Neural cell (in vitro differentiated cells): Measurements from ENCODE around the gene SUCLG2. TPM values are rescaled to one million over a fixed set of nuclear protein-coding genes. Genes with fewer than 3 reads are reported as not detected.

Source experiments
- H2AFZ ChIP-seq: fragments of 200-600, 300-800 bp; sonication (generic), shearing (Covaris generic); 2 replicates; pipeline ENCODE4 v1.6.0; 2014; ENCODE audit warnings: low read depth, mild to moderate bottlenecking, antibody characterized with exemption, low read length, moderate library complexity
- H3F3A ChIP-seq: fragments of 200-600 bp; shearing (Covaris generic); 2 replicates; pipeline ENCODE4 v1.6.1; 2016; ENCODE audit warnings: mild to moderate bottlenecking, moderate library complexity, mixed read lengths, antibody characterized with exemption, low read length; ENCODE audit not compliant: insufficient read depth, poor library complexity, severe bottlenecking
- H3K27ac ChIP-seq: fragments of 200-600, 300-800 bp; sonication (generic), shearing (Covaris generic); 2 replicates; pipeline ENCODE4 v1.5.1; 2014; ENCODE audit warnings: mild to moderate bottlenecking, low read length, moderate library complexity
- H3K27me3 ChIP-seq: fragments of 300-800, 200-600 bp; sonication (generic), shearing (Covaris generic); 2 replicates; pipeline ENCODE4 v1.6.0; 2014; ENCODE audit warnings: mild to moderate bottlenecking, low read depth, low read length, moderate library complexity; ENCODE audit not compliant: insufficient read depth
- H3K36me3 ChIP-seq: fragments of 300-800, 200-600 bp; sonication (generic), shearing (Covaris generic); 2 replicates; pipeline ENCODE4 v1.5.1; 2014; ENCODE audit warnings: mild to moderate bottlenecking, antibody characterized with exemption, low read length, moderate library complexity; ENCODE audit not compliant: insufficient read depth
- H3K4me2 ChIP-seq: fragments of 300-800, 200-600 bp; sonication (generic), shearing (Covaris generic); 2 replicates; pipeline ENCODE4 v1.6.0; 2014; ENCODE audit warnings: mild to moderate bottlenecking, low read length
- H3K4me3 ChIP-seq: fragments of 300-800, 200-600 bp; sonication (generic), shearing (Covaris generic); 2 replicates; pipeline ENCODE4 v1.5.1; 2014; ENCODE audit warnings: mild to moderate bottlenecking, low read length, moderate library complexity
- H3K79me2 ChIP-seq: fragments of 200-600 bp; shearing (Covaris generic); replicated peaks from 2 replicates; pipeline ENCODE4 v1.6.0; 2014; ENCODE audit warnings: mild to moderate bottlenecking, low read length, moderate library complexity; ENCODE audit not compliant: insufficient read depth
- H3K9ac ChIP-seq: fragments of 300-800, 200-600 bp; sonication (generic), shearing (Covaris generic); 2 replicates; pipeline ENCODE4 v1.6.1; 2016; ENCODE audit warnings: mild to moderate bottlenecking, low read length, mixed read lengths
- H3K9me2 ChIP-seq: fragments of 200-600 bp; shearing (Covaris generic); 2 replicates; pipeline ENCODE4 v1.6.1; 2016; ENCODE audit warnings: mild to moderate bottlenecking, low read length, mixed read lengths; ENCODE audit not compliant: insufficient read depth
- H3K9me3 ChIP-seq: fragments of 200-600, 300-800 bp; sonication (generic), shearing (Covaris generic); 2 replicates; pipeline ENCODE4 v1.6.1; 2016; ENCODE audit warnings: mild to moderate bottlenecking, mixed run types, low read length, moderate library complexity, mixed read lengths
- H4K20me1 ChIP-seq: fragments of 200-600 bp; shearing (Covaris generic); 2 replicates; pipeline ENCODE4 v1.6.1; 2016; ENCODE audit warnings: mild to moderate bottlenecking, mixed run types; ENCODE audit not compliant: insufficient read depth
- CTCF ChIP-seq: fragments of 450-650 bp; IDR thresholded peaks from 2 replicates; pipeline ENCODE4 v1.5.1; 2014; ENCODE audit warnings: antibody characterized with exemption, mild to moderate bottlenecking, moderate library complexity; ENCODE audit not compliant: poor library complexity, severe bottlenecking
- EP300 ChIP-seq: fragments of 450-650 bp; conservative IDR thresholded peaks from 2 replicates; pipeline ENCODE4 v1.6.1; 2014; ENCODE audit warnings: antibody characterized with exemption, mild to moderate bottlenecking, moderate library complexity; ENCODE audit not compliant: poor library complexity, severe bottlenecking
- EZH2 ChIP-seq: fragments of 200-600, 300-800 bp; shearing (Covaris generic), sonication (generic); IDR thresholded peaks from 2 replicates; pipeline ENCODE4 v1.6.1; 2014; ENCODE audit warnings: antibody characterized with exemption, low read length, borderline replicate concordance, mild to moderate bottlenecking; ENCODE audit not compliant: insufficient read depth, poor library complexity, severe bottlenecking
- MXI1 ChIP-seq: fragments of 450-650 bp; conservative IDR thresholded peaks from 2 replicates; pipeline ENCODE4 v1.6.1; 2014; ENCODE audit warnings: antibody characterized with exemption, mild to moderate bottlenecking; ENCODE audit not compliant: poor library complexity, severe bottlenecking
- POLR2AphosphoS5 ChIP-seq: IDR thresholded peaks from 2 replicates; pipeline ENCODE4 v1.6.1; 2012
- RAD21 ChIP-seq: fragments of 450-650 bp; conservative IDR thresholded peaks from 2 replicates; pipeline ENCODE4 v1.6.1; 2014; ENCODE audit warnings: antibody characterized with exemption, mild to moderate bottlenecking, moderate library complexity
- SMC3 ChIP-seq: fragments of 450-650 bp; conservative IDR thresholded peaks from 2 replicates; pipeline ENCODE4 v1.6.1; 2014; ENCODE audit warnings: antibody characterized with exemption, mild to moderate bottlenecking, moderate library complexity; ENCODE audit not compliant: poor library complexity
- TAF1 ChIP-seq: IDR thresholded peaks from 2 replicates; pipeline ENCODE4 v1.6.1; 2012; ENCODE audit warnings: low read depth
- polyA plus RNA-seq: library from polyadenylated mRNA; depleted of rRNA; stranded (reverse); fragments of >200 nt; gene quantifications from 2 replicates; pipeline ENCODE4 v1.2.3, GENCODE V29; 2014
- TF ChIP-seq, protein P1 (sequence below): IDR thresholded peaks from 2 replicates; pipeline ENCODE4 v1.6.1; 2012; ENCODE audit warnings: borderline replicate concordance

SUCLG2 gene
- polyA plus RNA-seq, 1 donor from 2014 or later = 0.15 TPM

DNA sequence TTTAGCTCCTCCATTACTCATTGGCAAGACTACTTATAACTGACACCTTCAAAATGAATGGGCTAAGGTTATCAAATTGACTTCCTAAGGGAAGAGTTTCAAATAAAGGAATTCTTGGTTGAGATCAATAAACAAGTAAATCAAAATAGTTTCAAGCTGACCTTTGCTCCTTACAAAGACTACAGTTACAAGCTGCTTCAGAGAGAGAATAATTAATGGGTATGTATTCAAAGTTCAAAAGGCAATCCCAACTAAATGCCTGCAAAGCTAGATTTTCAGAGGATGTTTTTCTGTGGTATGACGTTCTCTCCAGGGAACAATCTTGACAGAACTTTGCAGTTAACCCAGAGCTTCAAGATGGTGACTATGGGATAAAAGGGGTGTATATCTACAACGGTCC lies 153.7 kb downstream of the SUCLG2 start:
- no peak overlapping the region for H3K27ac ChIP-seq

GRCh38 chr3:67497746-67498145 lies 156.7 kb downstream of the SUCLG2 start:
- Histone ChIP-seq H3K9me2 (no peaks in the 10 kb centered on the region), H3K4me2 (no peak overlapping the region), H3K79me2 (no peaks in the 10 kb centered on the region), H3K4me3 (no peak overlapping the region), H3K9me3 (no peaks in the 10 kb centered on the region), H3K27ac (no peak overlapping the region), H2AFZ (no peak overlapping the region), H3F3A (no peaks in the 10 kb centered on the region), H3K36me3 (no peaks in the 10 kb centered on the region), H3K27me3 (no peaks in the 10 kb centered on the region), H3K9ac (no peak overlapping the region), H4K20me1 (no peaks in the 10 kb centered on the region)
- TF ChIP-seq SMC3 (no peak), TAF1 (no peak), EZH2 (no peak), MXI1 (no peak), POLR2AphosphoS5 (no peak), RAD21 (no peak), EP300 (no peak), CTCF (no peak)
- TF ChIP-seq, protein P1, sequence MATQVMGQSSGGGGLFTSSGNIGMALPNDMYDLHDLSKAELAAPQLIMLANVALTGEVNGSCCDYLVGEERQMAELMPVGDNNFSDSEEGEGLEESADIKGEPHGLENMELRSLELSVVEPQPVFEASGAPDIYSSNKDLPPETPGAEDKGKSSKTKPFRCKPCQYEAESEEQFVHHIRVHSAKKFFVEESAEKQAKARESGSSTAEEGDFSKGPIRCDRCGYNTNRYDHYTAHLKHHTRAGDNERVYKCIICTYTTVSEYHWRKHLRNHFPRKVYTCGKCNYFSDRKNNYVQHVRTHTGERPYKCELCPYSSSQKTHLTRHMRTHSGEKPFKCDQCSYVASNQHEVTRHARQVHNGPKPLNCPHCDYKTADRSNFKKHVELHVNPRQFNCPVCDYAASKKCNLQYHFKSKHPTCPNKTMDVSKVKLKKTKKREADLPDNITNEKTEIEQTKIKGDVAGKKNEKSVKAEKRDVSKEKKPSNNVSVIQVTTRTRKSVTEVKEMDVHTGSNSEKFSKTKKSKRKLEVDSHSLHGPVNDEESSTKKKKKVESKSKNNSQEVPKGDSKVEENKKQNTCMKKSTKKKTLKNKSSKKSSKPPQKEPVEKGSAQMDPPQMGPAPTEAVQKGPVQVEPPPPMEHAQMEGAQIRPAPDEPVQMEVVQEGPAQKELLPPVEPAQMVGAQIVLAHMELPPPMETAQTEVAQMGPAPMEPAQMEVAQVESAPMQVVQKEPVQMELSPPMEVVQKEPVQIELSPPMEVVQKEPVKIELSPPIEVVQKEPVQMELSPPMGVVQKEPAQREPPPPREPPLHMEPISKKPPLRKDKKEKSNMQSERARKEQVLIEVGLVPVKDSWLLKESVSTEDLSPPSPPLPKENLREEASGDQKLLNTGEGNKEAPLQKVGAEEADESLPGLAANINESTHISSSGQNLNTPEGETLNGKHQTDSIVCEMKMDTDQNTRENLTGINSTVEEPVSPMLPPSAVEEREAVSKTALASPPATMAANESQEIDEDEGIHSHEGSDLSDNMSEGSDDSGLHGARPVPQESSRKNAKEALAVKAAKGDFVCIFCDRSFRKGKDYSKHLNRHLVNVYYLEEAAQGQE = no peak

More for the DNA sequence above, 153.7 kb downstream of the SUCLG2 start:
- no peaks in the 10 kb centered on the region for H3F3A ChIP-seq
- H3K9ac ChIP-seq = no peak overlapping the region
- no peaks in the 10 kb centered on the region for H3K27me3 ChIP-seq
- no peaks in the 10 kb centered on the region for H3K9me2 ChIP-seq
- H4K20me1 ChIP-seq = no peaks in the 10 kb centered on the region
- TF ChIP-seq POLR2AphosphoS5 (no peak), SMC3 (no peak), RAD21 (no peak), EZH2 (no peak)
- TF ChIP-seq, protein P1 = no peak
- H3K4me3 ChIP-seq = no peak overlapping the region
- no peak overlapping the region for H2AFZ ChIP-seq
- H3K79me2 ChIP-seq = no peaks in the 10 kb centered on the region
- no peaks in the 10 kb centered on the region for H3K36me3 ChIP-seq
- no peaks in the 10 kb centered on the region for H3K9me3 ChIP-seq
- no peak overlapping the region for H3K4me2 ChIP-seq
